Fibroblast of villous mesenchyme (primary cell): ENCODE data around the gene PRKAG3. TPM values are rescaled to one million over a fixed set of nuclear protein-coding genes. Genes with fewer than 3 reads are reported as not detected.

Source experiments
- DNase-seq: peaks from one replicate; pipeline ENCODE4 v3.0.0-alpha.2; 2010; ENCODE audit warnings: low read depth
- H3K4me3 ChIP-seq: 2 replicates; pipeline ENCODE4 v1.5.1; 2011; ENCODE audit warnings: low read depth, mild to moderate bottlenecking, low read length
- CTCF ChIP-seq: IDR thresholded peaks from 2 replicates; pipeline ENCODE4 v1.5.1; 2012; ENCODE audit warnings: low read depth, mild to moderate bottlenecking, low read length; ENCODE audit not compliant: insufficient read depth
- total RNA-seq: library from RNA; depleted of rRNA; stranded (reverse); fragments of >200 nt; gene quantifications from 2 replicates; pipeline ENCODE4 v1.2.3, GENCODE V29; 2012

The PRKAG3 gene
- total RNA-seq, 1 donor: not detected

GRCh38 chr2:218829868-218830451 is 1.6 kb downstream of the PRKAG3 start:
- no peak for DNase-seq
- no peak overlapping the region for H3K4me3 ChIP-seq
- TF ChIP-seq CTCF: no peak

GRCh38 chr2:218828477-218828778 is 3.2 kb downstream of the PRKAG3 start:
- H3K4me3 ChIP-seq: no peak overlapping the region
- no peak for TF ChIP-seq CTCF
- no peak for DNase-seq

GRCh38 chr2:218827701-218828476 is 3.7 kb downstream of the PRKAG3 start:
- no peak for TF ChIP-seq CTCF
- H3K4me3 ChIP-seq: no peak overlapping the region
- DNase-seq: no peak

GRCh38 chr2:218826791-218827190 is 4.8 kb downstream of the PRKAG3 start:
- no peak for DNase-seq
- no peak for TF ChIP-seq CTCF
- H3K4me3 ChIP-seq: no peak overlapping the region

GRCh38 chr2:218824004-218824403 is 7.6 kb downstream of the PRKAG3 start:
- H3K4me3 ChIP-seq: no peak overlapping the region
- TF ChIP-seq CTCF: no peak
- DNase-seq: no peak

GRCh38 chr2:218823196-218823855 is 8.3 kb downstream of the PRKAG3 start:
- TF ChIP-seq CTCF: no peak
- no peak for DNase-seq
- H3K4me3 ChIP-seq: no peak overlapping the region
